Panc1 (cell line): ENCODE measurements around the gene IL34. TPM values are rescaled to one million over a fixed set of nuclear protein-coding genes. Genes with fewer than 3 reads are reported as not detected.
A peak's percentile ranks its signal among the peaks of the same experiment; 100 is the strongest.

ENCODE experiments used
- ATAC-seq: fragments of 200-7000 bp; cut with Tn5 transposase; 2 replicates; pipeline ENCODE4 v1.9.1; 2020; ENCODE audit warnings: mild to moderate bottlenecking, moderate library complexity
- BruUV-seq: library from RNA; stranded (reverse); fragments of 400-500 nt; replicated peaks from 2 replicates; lab custom pipeline; 2021; lab: Mats Ljungman, UMichigan
- CTCF ChIA-PET: fragments of 300-600 bp; sonication (Branson Sonifier 250); formaldehyde crosslinking; loops from one replicate; lab custom pipeline; 2022; ENCODE audit warnings: antibody characterized with exemption; lab: Charles Lee
- POLR2A ChIA-PET: fragments of 300-600 bp; sonication (Branson Sonifier 250); formaldehyde crosslinking; loops from one replicate; lab custom pipeline; 2022; ENCODE audit warnings: antibody characterized with exemption; lab: Charles Lee
- DNase-seq: peaks from one replicate; pipeline ENCODE4 v3.0.0-alpha.2; 2010; ENCODE audit warnings: low read depth, low spot score
- H3K27ac ChIP-seq: 2 replicates; pipeline ENCODE4 v1.5.1; 2011; ENCODE audit warnings: mild to moderate bottlenecking, low read length, inconsistent platforms
- H3K27me3 ChIP-seq: fragments of 200-500 bp; sonication (Bioruptor generic); 2 replicates; pipeline ENCODE4 v1.6.0; 2014; ENCODE audit warnings: low read length, inconsistent platforms; ENCODE audit not compliant: control insufficient read depth, insufficient read depth
- H3K36me3 ChIP-seq: fragments of 200-500 bp; sonication (Bioruptor generic); 2 replicates; pipeline ENCODE4 v1.5.1; 2014; ENCODE audit warnings: inconsistent platforms, mild to moderate bottlenecking, low read length, moderate library complexity; ENCODE audit not compliant: control insufficient read depth, insufficient read depth
- H3K4me1 ChIP-seq: 2 replicates; pipeline ENCODE4 v1.5.1; 2011; ENCODE audit warnings: inconsistent platforms, mild to moderate bottlenecking, low read length, moderate library complexity; ENCODE audit not compliant: control insufficient read depth, insufficient read depth
- H3K4me3 ChIP-seq, 2 experiments: 2 replicates each; pipeline ENCODE4 v1.5.1; 2011 to 2012; ENCODE audit warnings: low read depth in 2 of 2, low read length in 2 of 2, mild to moderate bottlenecking in 2 of 2, inconsistent platforms in 1 of 2, moderate library complexity in 1 of 2
- H3K9me3 ChIP-seq: fragments of 200-500 bp; sonication (Bioruptor generic); 2 replicates; pipeline ENCODE4 v1.5.1; 2014; ENCODE audit warnings: low read depth, mild to moderate bottlenecking, inconsistent platforms, low read length, moderate library complexity; ENCODE audit not compliant: control insufficient read depth, insufficient read depth
- CTCF ChIP-seq: fragments of 450-650 bp; IDR thresholded peaks from 2 replicates; pipeline ENCODE4 v1.5.1; 2017; ENCODE audit warnings: mild to moderate bottlenecking
- POLR2AphosphoS5 ChIP-seq: IDR thresholded peaks from 2 replicates; pipeline ENCODE4 v1.6.1; 2012; ENCODE audit warnings: mild to moderate bottlenecking, low read depth, low read length, moderate library complexity
- REST ChIP-seq, 2 experiments: IDR thresholded peaks; 2 replicates each; pipeline ENCODE4 v1.6.1; 2011 to 2012; ENCODE audit warnings: low read depth in 2 of 2, control low read depth in 1 of 2, low read length in 1 of 2, mild to moderate bottlenecking in 1 of 2, moderate library complexity in 1 of 2; ENCODE audit not compliant: insufficient read depth in 1 of 2
- SIN3A ChIP-seq: IDR thresholded peaks from 2 replicates; pipeline ENCODE4 v1.6.1; 2012; ENCODE audit warnings: low read depth, mild to moderate bottlenecking, low read length, moderate library complexity, borderline replicate concordance; ENCODE audit not compliant: insufficient read depth
- TCF7L2 ChIP-seq: IDR thresholded peaks from 2 replicates; pipeline ENCODE4 v1.6.1; 2011; ENCODE audit warnings: mild to moderate bottlenecking, low read depth, low read length, inconsistent platforms
- in situ Hi-C: cut with HindIII; loops from 2 replicates; pipeline ENCODE4 v1.10.0; 2016; ENCODE audit warnings: low sequenced_read_pairs, low pct_unique_long_range_greater_than_20kb
- intact Hi-C: fragments of 100-400 bp; cut with micrococcal nuclease; formaldehyde crosslinking; loops from one replicate; pipeline ENCODE4 v1.10.0; 2022; ENCODE audit not compliant: unreplicated experiment
- total RNA-seq: library from RNA; stranded (reverse); gene quantifications from one replicate; pipeline ENCODE4 v1.2.1, GENCODE V29; 2021; ENCODE audit not compliant: unreplicated experiment

Gene IL34
- total RNA-seq, 1 experiment from 2014 or later: 5.8 TPM

GRCh38 chr16:70685061-70685937 lies 38.9 kb downstream of the IL34 start:
- Histone ChIP-seq H3K27ac (peak overlapping the region; percentile 76), H3K9me3 (no peaks in the 10 kb centered on the region), H3K36me3 (peaks cover 4% of the 10 kb centered on the region; the same call in 1 of the 2 replicates), H3K4me1 (peaks cover 46% of the 10 kb centered on the region), H3K4me3 (peak overlapping the region; percentile 61 to 63), H3K27me3 (no peaks in the 10 kb centered on the region)
- no peak for DNase-seq
- CTCF ChIA-PET: no interaction called here
- no TSS peak for BruUV-seq
- TF ChIP-seq POLR2AphosphoS5: no peak
- no peak for TF ChIP-seq REST (IDR thresholded peaks at IDR 0.05; ENCODE audit: insufficient read depth in 1 of 2, low read depth in 2 of 2, low read length in 1 of 2)
- TF ChIP-seq CTCF: no peak
- TF ChIP-seq SIN3A: 0 out of 2 replicates have a peak, but pooled peaks have one; percentile 15
- no peak for TF ChIP-seq TCF7L2
- in situ Hi-C loops (no loop called here), intact Hi-C loops (no loop called here)
- ATAC-seq: peak; percentile 54
- POLR2A ChIA-PET: no interaction called here

GRCh38 chr16:70685938-70686375 lies 39.6 kb downstream of the IL34 start, which contains the start of gene MTSS2:
Gene MTSS2 (minus strand): TSS chr16:70686053. CDS start chr16:70685791, 262 bp downstream.
- Histone ChIP-seq H3K4me3 (peak within 1 kb of the TSS; percentile 61 to 63), H3K27ac (peak within 1 kb of the TSS; percentile 76), H3K27me3 (no peaks in the 10 kb centered on the region), H3K36me3 (peaks cover 4% of the 10 kb centered on the region; the same call in 1 of the 2 replicates), H3K9me3 (no peaks in the 10 kb centered on the region), H3K4me1 (peaks cover 46% of the 10 kb centered on the region)
- ATAC-seq: peak; percentile 70
- intact Hi-C loops: no loop called here
- no TSS peak for BruUV-seq
- ChIA-PET POLR2A (no interaction called here), CTCF (no interaction called here)
- in situ Hi-C loops: no loop called here
- DNase-seq: no peak
- TF ChIP-seq SIN3A (no peak), POLR2AphosphoS5 (no peak), TCF7L2 (0 out of 2 replicates have a peak, but pooled peaks have one; percentile 44), CTCF (no peak), REST (IDR thresholded peaks at IDR 0.05; ENCODE audit: insufficient read depth in 1 of 2, low read depth in 2 of 2, low read length in 1 of 2) (no peak)
